ENCODE data around the gene OOSP3.
"Not testable (repeated sequence)": the region's sequence is repeated elsewhere in the genome, so short reads cannot be mapped to it uniquely, and the experiment has no call there.

The OOSP3 gene

GRCh38 chr11:59877325-59877724 is 1.3 kb upstream of the OOSP3 start:
- DNase-seq (ENCODE audit: low spot score): no peak

GRCh38 chr11:59877784-59878183 is 798 bp upstream of the OOSP3 start:
- no peak for DNase-seq (ENCODE audit: low spot score)

DNA sequence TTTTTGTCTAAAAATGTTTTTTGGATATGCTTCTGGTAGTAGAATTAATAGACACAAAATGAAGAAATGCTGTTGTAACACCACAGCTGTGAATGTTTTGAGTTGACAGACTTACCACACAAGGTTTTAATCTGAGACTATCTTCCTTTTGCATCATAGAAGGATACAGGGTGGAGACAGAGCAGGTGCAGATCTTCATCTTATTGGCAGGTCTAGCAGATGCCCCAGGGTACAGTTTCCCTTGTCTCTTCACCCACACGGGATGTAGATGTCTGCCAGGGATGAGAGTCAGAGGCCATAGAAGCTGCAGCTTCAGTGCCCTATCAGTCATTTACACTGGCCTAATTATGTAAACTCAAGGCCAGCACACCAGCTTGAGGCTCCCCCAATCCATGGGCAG is 985 bp downstream of the OOSP3 start:
- DNase-seq (ENCODE audit: low spot score): no peak

DNA sequence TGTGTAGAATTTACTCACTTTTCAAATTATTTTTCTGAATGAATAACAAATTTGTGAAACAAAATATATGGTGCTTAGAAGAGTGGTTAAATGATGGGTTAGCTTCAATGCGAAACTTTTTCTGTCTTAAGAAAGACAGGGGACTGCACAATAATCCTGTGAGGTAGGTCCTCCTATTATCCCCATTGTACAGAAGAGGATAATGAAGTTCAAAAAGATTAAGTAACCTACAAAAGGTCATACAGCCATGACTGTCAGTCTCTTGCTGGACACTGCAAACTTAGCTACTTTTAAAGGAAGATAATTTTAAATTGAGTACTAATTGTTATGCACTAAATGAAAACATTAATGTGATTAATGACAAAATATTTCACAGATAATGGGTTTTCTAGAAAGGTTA is 5.0 kb downstream of the OOSP3 start:
- DNase-seq (ENCODE audit: low spot score): no peak

- not testable (repeated sequence) for DNase-seq (ENCODE audit: low spot score)
These were observed 8.6 kb downstream of the OOSP3 start for GRCh38 chr11:59887156-59887555.

GRCh38 chr11:59891781-59892181 is 13.2 kb downstream of the OOSP3 start:
- no peak for DNase-seq (ENCODE audit: low spot score)

DNA sequence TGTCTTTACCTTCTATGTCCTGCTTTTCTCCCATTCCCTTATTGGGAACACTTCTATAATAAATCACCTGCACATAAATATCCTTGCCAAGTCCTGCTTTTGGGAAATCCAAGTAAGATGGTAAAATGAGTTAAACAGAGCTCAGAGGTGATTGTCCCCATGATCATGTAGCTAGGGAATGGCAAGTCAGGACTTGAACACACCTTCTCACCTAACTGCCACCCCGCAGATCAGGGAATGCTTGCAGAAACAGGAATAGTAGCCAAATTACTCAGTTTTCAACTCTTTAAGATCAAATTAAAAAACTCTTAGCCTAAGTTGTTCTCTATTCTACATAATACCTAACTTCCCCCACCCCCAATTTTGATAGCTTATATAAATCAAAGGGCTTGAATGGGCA is 16.0 kb downstream of the OOSP3 start:
- no peak for DNase-seq (ENCODE audit: low spot score)

GRCh38 chr11:59898046-59898445 is 19.5 kb downstream of the OOSP3 start:
- no peak for DNase-seq (ENCODE audit: low spot score)

- no peak for DNase-seq (ENCODE audit: low spot score)
These were observed 20.1 kb downstream of the OOSP3 start for GRCh38 chr11:59898650-59899049.

DNA sequence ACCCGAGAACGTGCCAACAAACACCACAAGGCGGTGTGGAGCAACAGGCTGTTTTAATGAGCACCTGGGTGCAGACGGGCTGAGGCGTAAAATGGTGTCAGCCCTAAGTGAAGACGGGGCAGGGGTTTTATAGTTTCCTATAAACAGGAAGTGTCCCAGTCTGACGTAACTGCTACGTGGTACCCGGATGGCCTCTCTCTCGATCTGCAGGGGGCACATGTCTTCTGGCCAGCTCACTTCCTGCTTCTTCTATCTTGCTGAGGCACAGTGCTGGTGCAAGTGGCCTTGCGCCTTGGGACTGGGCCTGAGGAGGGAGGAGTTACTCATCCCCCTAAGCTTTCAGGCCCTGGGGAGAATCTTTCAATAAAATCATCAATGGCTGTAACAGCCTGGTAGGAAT is 20.9 kb downstream of the OOSP3 start:
- peak; percentile 4 for DNase-seq (ENCODE audit: low spot score)

DNA sequence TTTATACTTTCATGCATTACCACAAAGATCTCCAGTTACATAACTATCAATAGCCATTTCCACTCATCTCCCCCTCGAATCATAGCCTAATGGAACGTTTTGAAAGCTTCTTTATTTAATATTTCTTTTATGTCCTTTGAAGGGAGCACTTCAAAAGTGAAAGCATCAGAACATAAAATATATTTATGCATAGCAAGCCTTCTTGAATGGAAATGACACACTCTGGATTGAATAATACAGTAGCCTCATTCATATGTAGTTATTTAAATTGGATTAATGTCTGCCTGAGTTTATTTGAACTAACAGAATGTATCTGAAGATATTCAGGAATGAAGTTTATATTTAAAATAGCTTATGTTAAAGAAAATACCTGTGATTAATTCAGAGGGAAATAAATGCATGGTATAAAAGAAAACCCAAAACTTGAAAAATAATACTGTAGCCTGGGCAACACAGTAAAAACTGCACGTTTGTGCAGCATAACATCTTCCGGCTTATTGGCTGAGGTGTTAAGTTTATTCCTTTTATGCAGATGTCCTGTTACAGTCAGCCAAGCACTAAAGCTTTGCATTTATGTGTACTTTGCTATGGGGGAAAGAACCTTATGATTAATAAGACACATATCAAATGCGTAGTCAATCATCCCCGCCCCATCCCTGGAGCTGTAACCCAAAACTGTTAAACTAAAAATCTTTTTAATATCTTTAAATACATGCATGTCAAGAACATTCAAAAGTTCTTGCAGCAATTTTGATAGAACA is 22.0 kb downstream of the OOSP3 start:
- no peak for DNase-seq (ENCODE audit: low spot score)

GRCh38 chr11:59901306-59901705 is 22.7 kb downstream of the OOSP3 start:
- no peak for DNase-seq (ENCODE audit: low spot score)

GRCh38 chr11:59903569-59903968 is 25.0 kb downstream of the OOSP3 start:
- DNase-seq (ENCODE audit: low spot score): not testable (repeated sequence)

GRCh38 chr11:59918480-59918879 is 39.9 kb downstream of the OOSP3 start:
- no peak for DNase-seq (ENCODE audit: low spot score)

- peak; percentile 69 for DNase-seq (ENCODE audit: low spot score)
These were observed 40.5 kb downstream of the OOSP3 start for GRCh38 chr11:59918987-59919589.

GRCh38 chr11:59923813-59924212 is 45.2 kb downstream of the OOSP3 start:
- DNase-seq (ENCODE audit: low spot score): no peak

GRCh38 chr11:59931688-59932087 is 53.1 kb downstream of the OOSP3 start:
- no peak for DNase-seq (ENCODE audit: low spot score)

- no peak for DNase-seq (ENCODE audit: low spot score)
These were observed 59.5 kb downstream of the OOSP3 start, which contains the start of gene OOSP1 for GRCh38 chr11:59938132-59938531. Gene OOSP1 (plus strand): TSS chr11:59938432. CDS start chr11:59938455, 23 bp downstream.

DNA sequence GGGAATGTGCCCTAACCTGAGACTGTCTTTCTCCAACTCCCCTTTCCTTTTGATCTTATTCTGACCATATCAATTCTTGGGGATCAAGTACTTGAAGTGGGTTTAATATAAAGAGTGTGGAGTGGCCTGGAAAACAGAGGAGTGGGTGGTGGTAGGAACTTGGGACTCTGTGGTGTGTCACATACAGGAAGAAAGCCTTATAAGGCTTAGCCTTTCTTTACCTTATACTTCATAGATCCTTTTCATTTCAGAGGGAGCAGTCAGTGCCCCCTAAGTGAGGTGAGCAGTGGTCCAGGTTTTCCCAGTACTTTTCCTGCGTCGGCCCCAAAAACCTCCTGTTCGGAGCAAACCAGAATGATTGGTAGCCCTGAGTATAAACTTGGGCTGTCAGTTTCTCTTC is 60.1 kb downstream of the OOSP3 start:
- DNase-seq (ENCODE audit: low spot score): no peak

DNA sequence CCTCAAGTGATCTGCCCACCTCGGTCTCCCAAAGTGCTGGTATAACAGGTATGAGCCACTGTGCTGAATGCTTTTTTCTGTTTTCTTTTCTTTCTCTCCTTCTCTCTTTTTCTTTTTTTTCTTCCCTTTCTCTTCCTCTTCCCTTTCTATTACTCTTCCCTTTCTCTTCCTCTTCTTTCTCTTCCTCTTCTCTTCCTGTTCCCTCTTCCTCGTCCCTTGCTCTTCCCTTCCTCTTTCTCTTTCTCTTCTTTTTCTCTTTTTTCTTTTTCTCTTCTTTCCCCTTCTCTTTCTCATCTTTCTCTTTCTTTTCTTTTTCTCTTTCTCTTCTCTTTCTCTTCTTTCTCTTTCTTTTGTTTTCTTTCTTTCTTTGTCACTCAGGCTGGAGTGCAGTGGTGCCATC is 60.9 kb downstream of the OOSP3 start:
- DNase-seq (ENCODE audit: low spot score): no peak

DNA sequence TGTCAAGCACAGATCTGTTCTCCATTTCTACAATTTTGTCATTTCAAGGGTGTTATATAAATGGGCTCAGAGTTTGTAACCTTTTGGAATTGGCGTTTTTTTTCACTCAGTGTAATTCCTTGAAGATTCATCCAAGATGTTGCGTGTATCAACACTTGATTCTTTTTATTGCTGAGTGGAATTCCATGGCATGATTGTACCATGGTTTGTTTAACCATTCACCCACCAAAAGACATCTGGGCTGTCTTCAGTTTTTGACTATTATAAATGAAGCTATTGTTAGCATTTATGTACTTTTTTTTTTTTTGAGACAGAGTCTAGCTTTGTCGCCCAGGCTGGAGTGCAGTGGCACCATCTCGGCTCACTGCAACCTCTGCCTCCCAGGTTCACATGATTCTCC is 62.5 kb downstream of the OOSP3 start:
- no peak for DNase-seq (ENCODE audit: low spot score)

DNA sequence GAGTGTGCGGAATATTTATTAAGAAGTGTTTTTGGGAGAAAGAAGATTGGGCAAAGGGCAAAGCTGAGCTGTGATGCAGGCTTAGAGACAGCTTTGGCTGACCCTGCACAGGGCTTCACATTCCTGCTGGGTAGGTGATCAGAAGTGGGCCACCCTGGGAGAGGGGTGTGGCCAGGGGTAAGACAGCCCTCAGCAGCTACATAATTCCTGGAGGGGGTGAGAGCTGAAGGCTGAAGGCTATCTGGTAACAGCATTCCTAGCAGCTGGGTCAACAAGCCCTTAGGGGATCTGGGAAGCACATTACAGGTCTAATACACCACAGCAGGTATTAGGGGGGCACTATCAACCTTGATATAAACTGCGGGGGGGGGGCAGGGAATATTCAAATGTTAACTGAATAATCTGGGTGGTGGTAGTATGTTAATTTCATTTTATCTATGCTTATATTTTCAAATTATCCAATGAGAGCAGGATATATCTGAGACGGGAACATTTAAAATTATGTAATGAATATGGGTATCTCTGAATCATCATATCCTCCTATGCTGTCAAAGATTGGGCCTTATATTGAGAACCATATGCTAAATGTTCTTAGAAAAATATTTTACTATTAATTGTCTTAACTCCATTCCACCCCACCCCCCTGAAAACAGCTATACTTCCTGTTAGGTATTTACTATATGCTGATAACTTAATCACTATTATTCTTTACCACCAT is 65.6 kb downstream of the OOSP3 start:
- DNase-seq (ENCODE audit: low spot score): no peak

DNA sequence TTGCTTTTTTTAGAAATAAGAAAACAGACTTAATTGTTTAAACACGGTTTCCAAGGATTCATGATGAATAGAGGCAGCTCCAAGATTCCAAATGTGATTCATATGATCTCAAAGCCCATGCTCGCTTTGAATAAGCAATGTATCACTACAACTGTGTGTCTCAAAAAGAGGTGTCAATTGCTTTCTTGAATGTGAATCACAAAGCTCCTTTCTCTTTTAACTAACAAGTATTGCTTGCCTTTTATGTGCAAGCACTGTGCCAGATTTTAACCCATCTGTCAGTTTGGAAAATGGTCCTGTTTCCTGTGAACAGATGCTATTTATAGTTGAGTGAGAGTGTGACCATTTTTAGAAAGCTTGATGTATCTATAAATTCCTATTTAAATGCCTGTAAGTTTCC is 66.1 kb downstream of the OOSP3 start:
- DNase-seq (ENCODE audit: low spot score): no peak

Measured in NAMALWA (cell line).